ENCODE measurements around the gene SCYGR7.

The SCYGR7 gene

DNA sequence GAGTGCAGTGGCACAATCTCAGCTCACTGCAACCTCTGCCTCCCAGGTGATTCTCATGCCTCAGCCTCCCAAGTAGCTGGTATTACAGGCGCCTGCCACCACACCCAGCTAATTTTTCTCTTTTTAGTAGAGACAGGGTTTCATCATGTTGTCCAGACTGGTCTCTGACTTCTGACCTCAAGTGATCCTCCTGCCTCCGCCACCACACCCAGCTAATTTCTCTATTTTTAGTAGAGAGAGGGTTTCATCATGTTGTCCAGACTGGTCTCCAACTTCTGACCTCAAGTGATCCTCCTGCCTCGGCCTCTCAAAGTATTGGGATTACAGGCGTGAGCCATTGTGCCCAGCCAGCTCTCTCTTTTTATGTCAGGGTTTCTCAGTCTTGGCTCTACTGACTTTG lies 28.1 kb downstream of the SCYGR7 start:
- in situ Hi-C loops (cut with MboI; ENCODE audit: low sequenced_read_pairs) = loop anchor here (25.0 kb wide), 2 partner anchors 269 to 619 kb away; no protein-coding TSS in a partner anchor

GRCh38 chr2:227759411-227760118 lies 31.4 kb downstream of the SCYGR7 start:
- in situ Hi-C loops (cut with MboI; ENCODE audit: low sequenced_read_pairs) = loop anchor here (25.0 kb wide), 2 partner anchors 272 to 622 kb away; no protein-coding TSS in a partner anchor

DNA sequence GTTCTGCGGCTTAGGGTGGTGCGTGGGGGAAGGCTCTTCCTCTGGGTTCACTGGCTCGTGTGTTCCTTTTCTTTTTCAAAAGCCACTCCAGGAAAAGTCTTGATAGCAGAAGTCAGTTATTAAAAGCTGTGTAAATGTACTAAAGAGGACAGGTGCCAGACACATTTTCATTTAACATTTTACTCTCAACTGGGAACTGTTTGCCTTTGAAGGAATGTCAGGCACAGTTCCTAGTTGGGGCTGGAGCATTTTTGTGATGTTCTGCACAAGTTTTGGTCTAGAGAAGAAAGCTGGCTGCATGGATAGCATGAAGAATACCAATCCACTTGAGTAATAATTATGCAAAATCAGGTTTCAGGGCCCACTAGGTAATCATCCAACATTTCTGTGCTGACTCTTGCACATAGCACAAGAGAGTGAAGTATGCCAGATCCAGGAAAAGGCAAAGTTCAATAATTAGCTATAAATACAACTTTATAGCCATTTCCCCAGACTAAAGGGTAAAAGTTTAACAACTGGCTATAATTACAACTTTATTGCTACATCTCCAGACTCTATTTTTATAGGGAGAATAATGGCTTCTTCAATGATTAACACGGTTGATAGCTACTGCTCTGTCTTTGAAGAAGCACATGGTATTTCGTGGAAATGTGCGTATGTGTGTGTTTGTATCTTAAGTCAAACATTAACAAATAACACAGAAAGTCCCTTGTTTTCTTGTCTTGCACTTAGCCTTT lies 33.8 kb downstream of the SCYGR7 start:
- in situ Hi-C loops (cut with MboI; ENCODE audit: low sequenced_read_pairs) = loop anchor here (25.0 kb wide), 2 partner anchors 275 to 625 kb away; no protein-coding TSS in a partner anchor

- in situ Hi-C loops (cut with MboI; ENCODE audit: low sequenced_read_pairs) = loop anchor here (25.0 kb wide), 2 partner anchors 279 to 629 kb away; no protein-coding TSS in a partner anchor
These were observed 37.7 kb downstream of the SCYGR7 start for GRCh38 chr2:227765788-227766372.

- in situ Hi-C loops (cut with MboI; ENCODE audit: low sequenced_read_pairs) = loop anchor here (25.0 kb wide), 2 partner anchors 279 to 629 kb away; no protein-coding TSS in a partner anchor
These were observed 38.3 kb downstream of the SCYGR7 start for GRCh38 chr2:227766373-227766883.

DNA sequence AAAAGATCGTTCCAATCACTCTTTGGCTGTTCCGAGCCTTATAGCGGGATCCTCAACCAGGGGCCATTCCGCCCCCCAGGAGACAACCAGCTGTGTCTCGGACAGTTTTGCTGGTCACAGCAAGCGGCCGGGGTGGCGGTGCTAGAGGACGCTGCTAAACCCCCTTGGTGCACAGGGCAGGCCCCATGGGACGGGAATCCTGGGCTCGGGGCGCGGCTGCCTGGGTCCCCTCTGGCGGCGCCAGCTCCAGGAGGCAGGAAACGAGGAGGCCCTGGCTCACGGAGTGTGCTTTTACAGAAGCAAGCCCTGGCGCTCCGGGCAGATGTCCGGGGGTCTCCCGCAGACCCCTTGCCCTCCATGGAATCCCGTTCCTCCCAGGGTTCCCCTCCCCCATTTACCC lies 39.7 kb downstream of the SCYGR7 start:
- in situ Hi-C loops (cut with MboI; ENCODE audit: low sequenced_read_pairs) = loop anchor here (25.0 kb wide), 2 partner anchors 281 to 631 kb away; no protein-coding TSS in a partner anchor

DNA sequence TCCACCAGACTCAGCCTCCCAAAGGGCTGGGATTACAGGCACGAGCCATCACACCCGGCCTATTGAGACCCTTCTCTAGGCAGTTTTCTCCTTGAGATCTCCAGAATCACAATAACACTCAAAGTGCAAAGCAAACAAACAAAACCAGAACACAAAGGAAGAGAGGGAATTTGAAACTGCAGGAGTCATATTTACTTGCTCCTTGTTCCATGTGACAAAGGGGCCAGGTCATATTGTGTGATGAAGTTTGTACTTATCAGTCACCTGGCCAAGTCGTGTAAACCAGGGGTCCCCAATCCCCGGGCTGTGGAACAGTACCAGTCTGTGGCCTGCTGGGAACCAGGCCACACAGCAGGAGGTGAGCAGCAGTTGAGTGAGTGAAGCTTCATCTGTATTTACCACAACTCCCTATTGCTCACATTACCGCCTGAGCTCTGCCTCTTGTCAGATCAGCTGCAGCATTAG lies 44.1 kb downstream of the SCYGR7 start:
- in situ Hi-C loops (cut with MboI; ENCODE audit: low sequenced_read_pairs) = loop anchor here (5.0 to 25.0 kb wide), 3 partner anchors 90 to 635 kb away; no protein-coding TSS in a partner anchor

DNA sequence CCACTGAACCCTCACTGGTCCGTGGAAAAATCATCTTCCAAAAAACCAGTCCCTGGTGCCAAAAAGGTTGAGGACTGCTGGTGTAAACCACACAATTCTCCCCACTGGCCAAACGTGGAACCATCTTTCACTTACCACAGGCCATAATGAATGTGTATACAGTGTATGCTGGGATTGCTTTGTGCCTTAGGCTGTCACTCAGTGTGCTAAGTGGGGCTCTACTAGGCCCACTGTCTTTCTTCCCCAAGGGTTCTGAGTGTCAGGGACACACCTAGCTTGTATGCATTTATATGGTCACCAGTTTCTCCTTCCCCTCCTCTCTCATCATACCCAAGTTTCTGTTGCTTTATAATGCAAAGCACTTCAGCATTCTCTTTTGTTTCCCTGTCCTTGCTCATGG lies 44.8 kb downstream of the SCYGR7 start:
- in situ Hi-C loops (cut with MboI; ENCODE audit: low sequenced_read_pairs) = loop anchor here (5.0 to 25.0 kb wide), 3 partner anchors 89 to 636 kb away; no protein-coding TSS in a partner anchor

GRCh38 chr2:227774011-227774624 lies 46.0 kb downstream of the SCYGR7 start:
- in situ Hi-C loops (cut with MboI; ENCODE audit: low sequenced_read_pairs) = loop anchor here (5.0 to 25.0 kb wide), 3 partner anchors 88 to 637 kb away; no protein-coding TSS in a partner anchor

DNA sequence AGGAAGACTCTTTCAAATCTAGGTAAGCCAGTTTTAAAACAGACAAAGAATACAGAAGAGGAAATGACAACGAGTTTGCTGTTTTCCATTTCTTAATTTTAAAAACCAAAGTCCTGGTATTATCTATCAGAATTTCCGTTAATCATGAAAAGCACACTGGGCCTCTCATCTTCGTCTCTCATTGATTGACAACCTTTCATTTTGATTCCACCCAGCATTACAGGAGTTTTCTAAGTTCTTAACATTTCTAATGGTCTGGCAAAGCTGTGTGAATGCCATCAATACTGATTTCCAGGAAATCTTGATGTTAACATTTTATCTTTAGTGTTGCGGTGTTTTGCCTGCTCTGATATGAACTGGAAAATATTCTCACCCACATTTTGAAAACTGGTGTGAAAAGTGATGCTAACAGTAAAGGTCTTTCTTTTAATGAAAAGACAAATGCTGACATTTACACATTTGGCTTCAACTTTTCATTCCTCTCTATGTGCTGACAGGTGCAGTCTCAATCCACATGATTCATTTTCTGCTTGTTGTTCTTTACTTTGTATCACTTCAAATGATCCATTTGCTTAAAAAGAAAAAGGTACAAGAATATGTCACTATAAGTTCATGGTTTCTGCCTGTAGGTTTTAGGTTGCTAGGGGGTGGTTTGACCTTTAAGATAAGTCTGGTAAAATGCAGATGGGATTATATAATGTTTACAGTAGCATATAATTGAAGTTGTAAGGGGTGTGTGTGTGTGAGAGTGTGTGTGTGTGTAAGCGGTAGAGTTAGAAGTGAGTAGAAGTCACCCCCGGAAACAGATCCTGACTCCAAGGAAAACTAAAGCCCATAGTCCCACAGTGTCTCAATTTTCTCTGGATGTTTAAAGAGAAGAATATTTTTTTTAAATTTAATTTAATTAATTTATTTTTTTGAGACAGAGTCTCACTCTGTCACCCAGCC lies 47.0 kb downstream of the SCYGR7 start:
- in situ Hi-C loops (cut with MboI; ENCODE audit: low sequenced_read_pairs) = loop anchor here (5.0 to 25.0 kb wide), 3 partner anchors 87 to 638 kb away; no protein-coding TSS in a partner anchor

All from HL-60/S4 (cell line).